Measurements from ENCODE around the gene MAPRE2. TPM values are rescaled to one million over a fixed set of nuclear protein-coding genes. Genes with fewer than 3 reads are reported as not detected.

Gene MAPRE2
- total and polyA plus RNA-seq, 2 of the 13 experiments (the other 11 are each of a cell fraction or from before 2014, with no cell fraction given), result 34.5 to 67.9 TPM

DNA sequence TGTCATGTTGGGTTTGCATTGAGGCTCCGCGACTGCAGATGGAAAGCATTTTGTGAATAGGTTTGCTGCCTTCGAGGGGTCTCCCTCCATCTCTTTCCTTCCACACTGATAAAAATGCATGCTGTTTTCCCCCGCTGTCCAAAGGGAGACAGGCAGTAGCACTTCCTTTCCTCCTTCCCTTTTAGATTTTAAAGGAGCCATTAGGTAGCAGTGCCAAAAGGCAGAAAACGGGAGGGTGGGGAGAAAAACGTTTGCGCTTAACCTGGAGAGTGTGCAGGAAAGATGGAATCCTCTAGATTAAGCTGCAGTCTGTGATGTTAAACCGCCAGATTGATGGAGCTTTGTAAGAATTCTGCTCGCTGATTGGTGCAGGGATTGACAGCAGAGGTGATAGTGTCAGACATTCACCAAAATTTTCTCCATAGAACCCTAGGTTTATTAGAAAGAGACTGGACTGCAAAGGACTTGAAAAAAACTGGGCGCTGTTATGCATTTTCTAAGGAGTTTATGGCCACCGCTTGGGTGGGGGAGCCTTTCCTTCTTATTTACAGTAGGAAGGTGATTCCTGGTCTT lies 688 bp downstream of the MAPRE2 start (continued):
- TF ChIP-seq, protein P1, sequence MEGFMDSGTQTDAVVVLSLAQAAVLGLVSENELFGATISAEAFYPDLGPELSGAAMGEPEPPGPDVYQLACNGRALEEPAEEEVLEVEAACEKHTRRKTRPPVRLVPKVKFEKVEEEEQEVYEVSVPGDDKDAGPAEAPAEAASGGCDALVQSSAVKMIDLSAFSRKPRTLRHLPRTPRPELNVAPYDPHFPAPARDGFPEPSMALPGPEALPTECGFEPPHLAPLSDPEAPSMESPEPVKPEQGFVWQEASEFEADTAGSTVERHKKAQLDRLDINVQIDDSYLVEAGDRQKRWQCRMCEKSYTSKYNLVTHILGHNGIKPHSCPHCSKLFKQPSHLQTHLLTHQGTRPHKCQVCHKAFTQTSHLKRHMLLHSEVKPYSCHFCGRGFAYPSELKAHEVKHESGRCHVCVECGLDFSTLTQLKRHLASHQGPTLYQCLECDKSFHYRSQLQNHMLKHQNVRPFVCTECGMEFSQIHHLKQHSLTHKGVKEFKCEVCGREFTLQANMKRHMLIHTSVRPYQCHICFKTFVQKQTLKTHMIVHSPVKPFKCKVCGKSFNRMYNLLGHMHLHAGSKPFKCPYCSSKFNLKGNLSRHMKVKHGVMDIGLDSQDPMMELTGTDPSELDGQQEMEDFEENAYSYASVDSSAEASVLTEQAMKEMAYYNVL (CRISPR knock-in tag; IDR thresholded peaks at IDR 0.05; ENCODE audit: borderline replicate concordance), result no peak
- TF ChIP-seq ZFX (CRISPR knock-in tag; IDR thresholded peaks at IDR 0.05; ENCODE audit: low read depth) (no peak), ELF3 (CRISPR knock-in tag; IDR thresholded peaks at IDR 0.05) (no peak), ZNF564 (CRISPR knock-in tag; IDR thresholded peaks at IDR 0.05) (no peak), ZSCAN22 (CRISPR knock-in tag; IDR thresholded peaks at IDR 0.05) (0 out of 2 replicates have a peak, but pooled peaks have one; percentile 10), CENPT (CRISPR knock-in tag; IDR thresholded peaks at IDR 0.05; ENCODE audit: low read depth) (0 out of 2 replicates have a peak, but pooled peaks have one; percentile 17), ZNF775 (CRISPR knock-in tag; IDR thresholded peaks at IDR 0.05; ENCODE audit: borderline replicate concordance) (no peak), ZFP36L2 (CRISPR knock-in tag; IDR thresholded peaks at IDR 0.05) (no peak), PHF5A (CRISPR knock-in tag; IDR thresholded peaks at IDR 0.05; ENCODE audit: low read depth, unreplicated experiment) (no peak), RBAK (CRISPR knock-in tag; IDR thresholded peaks at IDR 0.05) (no peak), ZNF333 (CRISPR knock-in tag; IDR thresholded peaks at IDR 0.05; ENCODE audit: borderline replicate concordance) (no peak), RFX3 (CRISPR knock-in tag; IDR thresholded peaks at IDR 0.05) (no peak), ZNF501 (CRISPR knock-in tag; IDR thresholded peaks at IDR 0.05) (0 out of 2 replicates have a peak, but pooled peaks have one; percentile 10), PHF21A (CRISPR knock-in tag; IDR thresholded peaks at IDR 0.05) (no peak), ONECUT2 (CRISPR knock-in tag; IDR thresholded peaks at IDR 0.05) (no peak)
- TF ChIP-seq, protein P2, sequence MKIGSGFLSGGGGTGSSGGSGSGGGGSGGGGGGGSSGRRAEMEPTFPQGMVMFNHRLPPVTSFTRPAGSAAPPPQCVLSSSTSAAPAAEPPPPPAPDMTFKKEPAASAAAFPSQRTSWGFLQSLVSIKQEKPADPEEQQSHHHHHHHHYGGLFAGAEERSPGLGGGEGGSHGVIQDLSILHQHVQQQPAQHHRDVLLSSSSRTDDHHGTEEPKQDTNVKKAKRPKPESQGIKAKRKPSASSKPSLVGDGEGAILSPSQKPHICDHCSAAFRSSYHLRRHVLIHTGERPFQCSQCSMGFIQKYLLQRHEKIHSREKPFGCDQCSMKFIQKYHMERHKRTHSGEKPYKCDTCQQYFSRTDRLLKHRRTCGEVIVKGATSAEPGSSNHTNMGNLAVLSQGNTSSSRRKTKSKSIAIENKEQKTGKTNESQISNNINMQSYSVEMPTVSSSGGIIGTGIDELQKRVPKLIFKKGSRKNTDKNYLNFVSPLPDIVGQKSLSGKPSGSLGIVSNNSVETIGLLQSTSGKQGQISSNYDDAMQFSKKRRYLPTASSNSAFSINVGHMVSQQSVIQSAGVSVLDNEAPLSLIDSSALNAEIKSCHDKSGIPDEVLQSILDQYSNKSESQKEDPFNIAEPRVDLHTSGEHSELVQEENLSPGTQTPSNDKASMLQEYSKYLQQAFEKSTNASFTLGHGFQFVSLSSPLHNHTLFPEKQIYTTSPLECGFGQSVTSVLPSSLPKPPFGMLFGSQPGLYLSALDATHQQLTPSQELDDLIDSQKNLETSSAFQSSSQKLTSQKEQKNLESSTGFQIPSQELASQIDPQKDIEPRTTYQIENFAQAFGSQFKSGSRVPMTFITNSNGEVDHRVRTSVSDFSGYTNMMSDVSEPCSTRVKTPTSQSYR (CRISPR knock-in tag; IDR thresholded peaks at IDR 0.05; ENCODE audit: borderline replicate concordance), result no peak
- TF ChIP-seq, protein P3, sequence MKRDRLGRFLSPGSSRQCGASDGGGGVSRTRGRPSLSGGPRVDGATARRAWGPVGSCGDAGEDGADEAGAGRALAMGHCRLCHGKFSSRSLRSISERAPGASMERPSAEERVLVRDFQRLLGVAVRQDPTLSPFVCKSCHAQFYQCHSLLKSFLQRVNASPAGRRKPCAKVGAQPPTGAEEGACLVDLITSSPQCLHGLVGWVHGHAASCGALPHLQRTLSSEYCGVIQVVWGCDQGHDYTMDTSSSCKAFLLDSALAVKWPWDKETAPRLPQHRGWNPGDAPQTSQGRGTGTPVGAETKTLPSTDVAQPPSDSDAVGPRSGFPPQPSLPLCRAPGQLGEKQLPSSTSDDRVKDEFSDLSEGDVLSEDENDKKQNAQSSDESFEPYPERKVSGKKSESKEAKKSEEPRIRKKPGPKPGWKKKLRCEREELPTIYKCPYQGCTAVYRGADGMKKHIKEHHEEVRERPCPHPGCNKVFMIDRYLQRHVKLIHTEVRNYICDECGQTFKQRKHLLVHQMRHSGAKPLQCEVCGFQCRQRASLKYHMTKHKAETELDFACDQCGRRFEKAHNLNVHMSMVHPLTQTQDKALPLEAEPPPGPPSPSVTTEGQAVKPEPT (CRISPR knock-in tag; IDR thresholded peaks at IDR 0.05; ENCODE audit: low read depth), result 0 out of 2 replicates have a peak, but pooled peaks have one; percentile 7
- TF ChIP-seq, protein P4, sequence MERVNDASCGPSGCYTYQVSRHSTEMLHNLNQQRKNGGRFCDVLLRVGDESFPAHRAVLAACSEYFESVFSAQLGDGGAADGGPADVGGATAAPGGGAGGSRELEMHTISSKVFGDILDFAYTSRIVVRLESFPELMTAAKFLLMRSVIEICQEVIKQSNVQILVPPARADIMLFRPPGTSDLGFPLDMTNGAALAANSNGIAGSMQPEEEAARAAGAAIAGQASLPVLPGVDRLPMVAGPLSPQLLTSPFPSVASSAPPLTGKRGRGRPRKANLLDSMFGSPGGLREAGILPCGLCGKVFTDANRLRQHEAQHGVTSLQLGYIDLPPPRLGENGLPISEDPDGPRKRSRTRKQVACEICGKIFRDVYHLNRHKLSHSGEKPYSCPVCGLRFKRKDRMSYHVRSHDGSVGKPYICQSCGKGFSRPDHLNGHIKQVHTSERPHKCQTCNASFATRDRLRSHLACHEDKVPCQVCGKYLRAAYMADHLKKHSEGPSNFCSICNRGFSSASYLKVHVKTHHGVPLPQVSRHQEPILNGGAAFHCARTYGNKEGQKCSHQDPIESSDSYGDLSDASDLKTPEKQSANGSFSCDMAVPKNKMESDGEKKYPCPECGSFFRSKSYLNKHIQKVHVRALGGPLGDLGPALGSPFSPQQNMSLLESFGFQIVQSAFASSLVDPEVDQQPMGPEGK (CRISPR knock-in tag; IDR thresholded peaks at IDR 0.05), result no peak
- TF ChIP-seq, protein P5, sequence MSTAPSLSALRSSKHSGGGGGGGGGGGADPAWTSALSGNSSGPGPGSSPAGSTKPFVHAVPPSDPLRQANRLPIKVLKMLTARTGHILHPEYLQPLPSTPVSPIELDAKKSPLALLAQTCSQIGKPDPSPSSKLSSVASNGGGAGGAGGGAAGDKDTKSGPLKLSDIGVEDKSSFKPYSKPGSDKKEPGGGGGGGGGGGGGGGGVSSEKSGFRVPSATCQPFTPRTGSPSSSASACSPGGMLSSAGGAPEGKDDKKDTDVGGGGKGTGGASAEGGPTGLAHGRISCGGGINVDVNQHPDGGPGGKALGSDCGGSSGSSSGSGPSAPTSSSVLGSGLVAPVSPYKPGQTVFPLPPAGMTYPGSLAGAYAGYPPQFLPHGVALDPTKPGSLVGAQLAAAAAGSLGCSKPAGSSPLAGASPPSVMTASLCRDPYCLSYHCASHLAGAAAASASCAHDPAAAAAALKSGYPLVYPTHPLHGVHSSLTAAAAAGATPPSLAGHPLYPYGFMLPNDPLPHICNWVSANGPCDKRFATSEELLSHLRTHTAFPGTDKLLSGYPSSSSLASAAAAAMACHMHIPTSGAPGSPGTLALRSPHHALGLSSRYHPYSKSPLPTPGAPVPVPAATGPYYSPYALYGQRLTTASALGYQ (CRISPR knock-in tag; IDR thresholded peaks at IDR 0.05), result no peak

Measured in HepG2 (cell line).